Neural cell (in vitro differentiated cells): ENCODE results near the gene KLHL21. TPM values are rescaled to one million over a fixed set of nuclear protein-coding genes. Genes with fewer than 3 reads are reported as not detected.

Source experiments
- H2AFZ ChIP-seq: fragments of 200-600, 300-800 bp; sonication (generic), shearing (Covaris generic); 2 replicates; pipeline ENCODE4 v1.6.0; 2014; ENCODE audit warnings: low read depth, mild to moderate bottlenecking, antibody characterized with exemption, low read length, moderate library complexity
- H3F3A ChIP-seq: fragments of 200-600 bp; shearing (Covaris generic); 2 replicates; pipeline ENCODE4 v1.6.1; 2016; ENCODE audit warnings: mild to moderate bottlenecking, moderate library complexity, mixed read lengths, antibody characterized with exemption, low read length; ENCODE audit not compliant: insufficient read depth, poor library complexity, severe bottlenecking
- H3K27ac ChIP-seq: fragments of 200-600, 300-800 bp; sonication (generic), shearing (Covaris generic); 2 replicates; pipeline ENCODE4 v1.5.1; 2014; ENCODE audit warnings: mild to moderate bottlenecking, low read length, moderate library complexity
- H3K27me3 ChIP-seq: fragments of 300-800, 200-600 bp; sonication (generic), shearing (Covaris generic); 2 replicates; pipeline ENCODE4 v1.6.0; 2014; ENCODE audit warnings: mild to moderate bottlenecking, low read depth, low read length, moderate library complexity; ENCODE audit not compliant: insufficient read depth
- H3K36me3 ChIP-seq: fragments of 300-800, 200-600 bp; sonication (generic), shearing (Covaris generic); 2 replicates; pipeline ENCODE4 v1.5.1; 2014; ENCODE audit warnings: mild to moderate bottlenecking, antibody characterized with exemption, low read length, moderate library complexity; ENCODE audit not compliant: insufficient read depth
- H3K4me2 ChIP-seq: fragments of 300-800, 200-600 bp; sonication (generic), shearing (Covaris generic); 2 replicates; pipeline ENCODE4 v1.6.0; 2014; ENCODE audit warnings: mild to moderate bottlenecking, low read length
- H3K4me3 ChIP-seq: fragments of 300-800, 200-600 bp; sonication (generic), shearing (Covaris generic); 2 replicates; pipeline ENCODE4 v1.5.1; 2014; ENCODE audit warnings: mild to moderate bottlenecking, low read length, moderate library complexity
- H3K79me2 ChIP-seq: fragments of 200-600 bp; shearing (Covaris generic); replicated peaks from 2 replicates; pipeline ENCODE4 v1.6.0; 2014; ENCODE audit warnings: mild to moderate bottlenecking, low read length, moderate library complexity; ENCODE audit not compliant: insufficient read depth
- H3K9ac ChIP-seq: fragments of 300-800, 200-600 bp; sonication (generic), shearing (Covaris generic); 2 replicates; pipeline ENCODE4 v1.6.1; 2016; ENCODE audit warnings: mild to moderate bottlenecking, low read length, mixed read lengths
- H3K9me2 ChIP-seq: fragments of 200-600 bp; shearing (Covaris generic); 2 replicates; pipeline ENCODE4 v1.6.1; 2016; ENCODE audit warnings: mild to moderate bottlenecking, low read length, mixed read lengths; ENCODE audit not compliant: insufficient read depth
- H3K9me3 ChIP-seq: fragments of 200-600, 300-800 bp; sonication (generic), shearing (Covaris generic); 2 replicates; pipeline ENCODE4 v1.6.1; 2016; ENCODE audit warnings: mild to moderate bottlenecking, mixed run types, low read length, moderate library complexity, mixed read lengths
- H4K20me1 ChIP-seq: fragments of 200-600 bp; shearing (Covaris generic); 2 replicates; pipeline ENCODE4 v1.6.1; 2016; ENCODE audit warnings: mild to moderate bottlenecking, mixed run types; ENCODE audit not compliant: insufficient read depth
- EP300 ChIP-seq: fragments of 450-650 bp; conservative IDR thresholded peaks from 2 replicates; pipeline ENCODE4 v1.6.1; 2014; ENCODE audit warnings: antibody characterized with exemption, mild to moderate bottlenecking, moderate library complexity; ENCODE audit not compliant: poor library complexity, severe bottlenecking
- EZH2 ChIP-seq: fragments of 200-600, 300-800 bp; shearing (Covaris generic), sonication (generic); IDR thresholded peaks from 2 replicates; pipeline ENCODE4 v1.6.1; 2014; ENCODE audit warnings: antibody characterized with exemption, low read length, borderline replicate concordance, mild to moderate bottlenecking; ENCODE audit not compliant: insufficient read depth, poor library complexity, severe bottlenecking
- MXI1 ChIP-seq: fragments of 450-650 bp; conservative IDR thresholded peaks from 2 replicates; pipeline ENCODE4 v1.6.1; 2014; ENCODE audit warnings: antibody characterized with exemption, mild to moderate bottlenecking; ENCODE audit not compliant: poor library complexity, severe bottlenecking
- POLR2AphosphoS5 ChIP-seq: IDR thresholded peaks from 2 replicates; pipeline ENCODE4 v1.6.1; 2012
- RAD21 ChIP-seq: fragments of 450-650 bp; conservative IDR thresholded peaks from 2 replicates; pipeline ENCODE4 v1.6.1; 2014; ENCODE audit warnings: antibody characterized with exemption, mild to moderate bottlenecking, moderate library complexity
- REST ChIP-seq: IDR thresholded peaks from 2 replicates; pipeline ENCODE4 v1.6.1; 2012; ENCODE audit warnings: borderline replicate concordance
- SMC3 ChIP-seq: fragments of 450-650 bp; conservative IDR thresholded peaks from 2 replicates; pipeline ENCODE4 v1.6.1; 2014; ENCODE audit warnings: antibody characterized with exemption, mild to moderate bottlenecking, moderate library complexity; ENCODE audit not compliant: poor library complexity
- TAF1 ChIP-seq: IDR thresholded peaks from 2 replicates; pipeline ENCODE4 v1.6.1; 2012; ENCODE audit warnings: low read depth
- polyA plus RNA-seq: library from polyadenylated mRNA; depleted of rRNA; stranded (reverse); fragments of >200 nt; gene quantifications from 2 replicates; pipeline ENCODE4 v1.2.3, GENCODE V29; 2014
- TF ChIP-seq, protein P1 (sequence below): fragments of 450-650 bp; IDR thresholded peaks from 2 replicates; pipeline ENCODE4 v1.5.1; 2014; ENCODE audit warnings: antibody characterized with exemption, mild to moderate bottlenecking, moderate library complexity; ENCODE audit not compliant: poor library complexity, severe bottlenecking

Gene KLHL21
- polyA plus RNA-seq, 1 donor from 2014 or later: 8.4 TPM

DNA sequence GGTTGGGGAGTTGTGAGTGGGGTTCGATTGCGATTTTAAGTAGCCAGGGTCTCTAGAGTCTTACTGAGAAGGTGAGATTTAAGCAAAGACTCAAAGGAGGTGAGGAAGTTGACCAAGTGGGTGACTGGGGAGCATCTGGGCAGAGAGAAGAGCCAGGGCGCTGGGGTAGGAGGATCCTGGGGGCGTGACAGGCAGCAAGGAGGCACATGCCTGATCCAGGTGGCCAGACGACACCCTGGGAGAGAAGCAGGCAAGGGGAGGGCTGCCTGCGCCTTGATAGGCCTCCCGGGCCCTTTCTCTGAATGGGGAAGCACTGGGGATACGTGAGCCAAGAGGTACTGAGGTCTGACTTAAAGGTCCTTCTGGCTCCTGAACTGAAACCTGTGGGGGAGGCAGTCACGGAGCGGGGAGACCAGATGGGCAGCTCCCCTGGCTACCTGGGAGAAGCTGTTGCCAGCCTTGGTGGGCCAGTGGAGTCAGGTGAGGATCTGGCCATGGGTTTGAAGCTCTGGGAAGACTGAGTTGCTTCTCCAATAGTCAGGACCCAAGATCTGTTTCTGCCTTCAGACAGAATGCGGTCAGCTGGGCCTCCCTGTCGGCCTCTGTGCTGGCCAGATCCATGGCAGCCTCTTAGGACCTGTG, 17.5 kb downstream of the KLHL21 start:
- H3K9ac ChIP-seq: no peak overlapping the region
- no peaks in the 10 kb centered on the region for H3K36me3 ChIP-seq
- H3K9me2 ChIP-seq: no peaks in the 10 kb centered on the region
- no peaks in the 10 kb centered on the region for H3K9me3 ChIP-seq
- TF ChIP-seq RAD21 (no peak), POLR2AphosphoS5 (no peak), EZH2 (no peak), EP300 (no peak), TAF1 (no peak), SMC3 (no peak), REST (no peak), MXI1 (no peak)
- TF ChIP-seq, protein P1, sequence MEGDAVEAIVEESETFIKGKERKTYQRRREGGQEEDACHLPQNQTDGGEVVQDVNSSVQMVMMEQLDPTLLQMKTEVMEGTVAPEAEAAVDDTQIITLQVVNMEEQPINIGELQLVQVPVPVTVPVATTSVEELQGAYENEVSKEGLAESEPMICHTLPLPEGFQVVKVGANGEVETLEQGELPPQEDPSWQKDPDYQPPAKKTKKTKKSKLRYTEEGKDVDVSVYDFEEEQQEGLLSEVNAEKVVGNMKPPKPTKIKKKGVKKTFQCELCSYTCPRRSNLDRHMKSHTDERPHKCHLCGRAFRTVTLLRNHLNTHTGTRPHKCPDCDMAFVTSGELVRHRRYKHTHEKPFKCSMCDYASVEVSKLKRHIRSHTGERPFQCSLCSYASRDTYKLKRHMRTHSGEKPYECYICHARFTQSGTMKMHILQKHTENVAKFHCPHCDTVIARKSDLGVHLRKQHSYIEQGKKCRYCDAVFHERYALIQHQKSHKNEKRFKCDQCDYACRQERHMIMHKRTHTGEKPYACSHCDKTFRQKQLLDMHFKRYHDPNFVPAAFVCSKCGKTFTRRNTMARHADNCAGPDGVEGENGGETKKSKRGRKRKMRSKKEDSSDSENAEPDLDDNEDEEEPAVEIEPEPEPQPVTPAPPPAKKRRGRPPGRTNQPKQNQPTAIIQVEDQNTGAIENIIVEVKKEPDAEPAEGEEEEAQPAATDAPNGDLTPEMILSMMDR: no peak
- no peak overlapping the region for H3K27ac ChIP-seq
- no peaks in the 10 kb centered on the region for H3K27me3 ChIP-seq
- peaks cover 14% of the 10 kb centered on the region for H3K79me2 ChIP-seq
- no peak overlapping the region for H3K4me3 ChIP-seq
- no peak overlapping the region for H3K4me2 ChIP-seq
- H2AFZ ChIP-seq: no peak overlapping the region
- H3F3A ChIP-seq: no peaks in the 10 kb centered on the region
- no peaks in the 10 kb centered on the region for H4K20me1 ChIP-seq

DNA sequence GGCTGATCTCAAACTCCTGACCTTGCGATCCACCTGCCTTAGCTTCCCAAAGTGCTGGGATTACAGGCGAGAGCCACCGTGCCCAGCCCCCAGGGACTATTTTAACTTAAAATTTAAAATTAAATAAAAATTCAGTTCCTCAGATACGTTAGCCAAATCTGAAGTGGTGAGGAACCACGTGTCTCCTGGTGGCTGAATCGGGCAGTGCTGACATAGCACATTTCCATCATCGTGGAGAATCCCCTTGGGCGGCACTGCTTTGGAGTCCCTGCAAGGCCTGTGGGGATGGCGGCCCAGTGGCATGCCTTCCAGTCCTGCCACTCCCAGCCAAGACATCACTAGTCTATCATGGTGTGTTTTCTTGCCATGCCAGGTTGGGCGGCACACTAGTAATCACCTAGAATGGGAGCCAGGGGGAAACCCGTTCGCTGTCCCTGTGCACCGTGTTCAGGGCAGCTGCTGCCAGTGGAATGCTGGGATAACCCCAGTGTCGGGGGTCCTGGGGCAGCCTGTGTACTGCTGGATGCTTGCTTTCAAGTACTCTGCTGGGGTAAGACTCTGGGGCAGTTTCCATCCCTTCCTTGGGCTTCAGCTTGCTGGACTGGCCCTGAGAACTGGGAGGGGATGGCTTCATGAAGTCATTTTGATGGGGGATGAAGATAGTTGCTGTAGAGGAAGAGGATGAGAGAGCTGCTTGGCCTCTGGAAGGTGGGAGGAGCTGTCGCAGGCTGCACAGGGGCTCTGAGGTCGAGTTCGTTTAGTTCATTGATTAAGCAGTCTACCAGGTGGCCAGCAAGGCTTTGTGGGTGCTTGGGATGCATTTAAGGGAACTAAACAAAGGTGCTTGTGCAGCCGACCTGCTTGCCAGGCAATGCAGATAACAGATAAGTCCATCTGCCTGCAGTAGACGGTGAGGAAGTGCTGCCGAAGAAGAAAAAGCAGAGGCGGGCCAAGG, 18.3 kb downstream of the KLHL21 start:
- no peak overlapping the region for H3K4me2 ChIP-seq
- H3K4me3 ChIP-seq: no peak overlapping the region
- no peak overlapping the region for H3K27ac ChIP-seq
- no peak overlapping the region for H2AFZ ChIP-seq
- H3K9me2 ChIP-seq: no peaks in the 10 kb centered on the region
- H3F3A ChIP-seq: no peaks in the 10 kb centered on the region
- H3K9me3 ChIP-seq: no peaks in the 10 kb centered on the region
- H3K27me3 ChIP-seq: no peaks in the 10 kb centered on the region
- no peak overlapping the region for H3K9ac ChIP-seq
- peaks cover 17% of the 10 kb centered on the region for H3K79me2 ChIP-seq
- no peaks in the 10 kb centered on the region for H4K20me1 ChIP-seq
- TF ChIP-seq EP300 (no peak), REST (no peak), POLR2AphosphoS5 (no peak), SMC3 (no peak), MXI1 (no peak), RAD21 (no peak), EZH2 (no peak), TAF1 (no peak)
- TF ChIP-seq, protein P1: no peak
- no peaks in the 10 kb centered on the region for H3K36me3 ChIP-seq
